ENCODE results near the gene LDHD. TPM values are rescaled to one million over a fixed set of nuclear protein-coding genes. Genes with fewer than 3 reads are reported as not detected.

The LDHD gene
- total and polyA plus RNA-seq, 9 of the 15 experiments (the other 6 are each of a cell fraction or from before 2014, with no cell fraction given), result 0.19 to 0.86 (median 0.54) TPM; not detected in 3

DNA sequence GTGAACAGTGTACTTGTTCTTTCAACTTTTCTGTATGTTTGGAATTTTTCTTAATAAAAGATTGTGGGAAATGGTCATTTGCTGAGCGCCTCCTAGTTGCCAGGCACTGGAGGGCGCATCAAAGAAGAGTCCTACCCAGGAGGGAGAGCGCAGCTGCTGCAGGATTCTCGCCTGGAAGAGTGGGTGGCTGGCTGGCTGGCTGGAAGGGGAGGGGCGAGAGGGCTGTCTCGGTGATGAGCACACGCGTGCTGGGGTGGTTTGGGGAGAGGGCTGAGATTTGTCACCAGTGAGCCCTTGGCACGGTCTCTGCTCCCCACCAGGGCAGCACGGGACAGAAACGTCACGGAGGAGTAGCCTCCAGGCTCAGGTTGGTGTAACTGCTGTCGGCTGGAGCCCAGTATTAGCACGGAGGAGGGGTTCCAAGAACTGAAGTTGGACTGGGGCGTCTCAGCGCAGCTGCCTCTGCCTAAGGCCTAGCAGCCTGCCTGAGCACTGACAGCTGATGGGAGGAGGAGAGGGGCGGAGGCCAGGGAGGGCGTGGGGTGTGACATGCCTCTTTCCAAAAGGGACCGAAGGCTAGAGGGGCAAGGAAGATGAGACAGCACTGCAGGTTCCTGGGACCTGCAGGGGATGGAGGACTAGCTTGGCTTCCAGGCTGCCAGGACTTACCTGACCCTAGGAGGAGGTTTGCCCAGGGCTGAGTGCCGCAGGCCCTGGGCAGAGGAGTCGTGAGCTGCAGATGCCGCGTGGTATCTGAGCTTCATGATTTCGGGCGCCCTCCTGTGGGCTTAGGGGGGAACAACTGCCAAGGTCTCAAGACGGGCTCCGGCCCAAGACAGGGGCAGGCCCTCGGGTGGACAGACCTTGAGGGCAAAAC is 5.7 kb downstream of the LDHD start (continued):
- TF ChIP-seq, protein P1, sequence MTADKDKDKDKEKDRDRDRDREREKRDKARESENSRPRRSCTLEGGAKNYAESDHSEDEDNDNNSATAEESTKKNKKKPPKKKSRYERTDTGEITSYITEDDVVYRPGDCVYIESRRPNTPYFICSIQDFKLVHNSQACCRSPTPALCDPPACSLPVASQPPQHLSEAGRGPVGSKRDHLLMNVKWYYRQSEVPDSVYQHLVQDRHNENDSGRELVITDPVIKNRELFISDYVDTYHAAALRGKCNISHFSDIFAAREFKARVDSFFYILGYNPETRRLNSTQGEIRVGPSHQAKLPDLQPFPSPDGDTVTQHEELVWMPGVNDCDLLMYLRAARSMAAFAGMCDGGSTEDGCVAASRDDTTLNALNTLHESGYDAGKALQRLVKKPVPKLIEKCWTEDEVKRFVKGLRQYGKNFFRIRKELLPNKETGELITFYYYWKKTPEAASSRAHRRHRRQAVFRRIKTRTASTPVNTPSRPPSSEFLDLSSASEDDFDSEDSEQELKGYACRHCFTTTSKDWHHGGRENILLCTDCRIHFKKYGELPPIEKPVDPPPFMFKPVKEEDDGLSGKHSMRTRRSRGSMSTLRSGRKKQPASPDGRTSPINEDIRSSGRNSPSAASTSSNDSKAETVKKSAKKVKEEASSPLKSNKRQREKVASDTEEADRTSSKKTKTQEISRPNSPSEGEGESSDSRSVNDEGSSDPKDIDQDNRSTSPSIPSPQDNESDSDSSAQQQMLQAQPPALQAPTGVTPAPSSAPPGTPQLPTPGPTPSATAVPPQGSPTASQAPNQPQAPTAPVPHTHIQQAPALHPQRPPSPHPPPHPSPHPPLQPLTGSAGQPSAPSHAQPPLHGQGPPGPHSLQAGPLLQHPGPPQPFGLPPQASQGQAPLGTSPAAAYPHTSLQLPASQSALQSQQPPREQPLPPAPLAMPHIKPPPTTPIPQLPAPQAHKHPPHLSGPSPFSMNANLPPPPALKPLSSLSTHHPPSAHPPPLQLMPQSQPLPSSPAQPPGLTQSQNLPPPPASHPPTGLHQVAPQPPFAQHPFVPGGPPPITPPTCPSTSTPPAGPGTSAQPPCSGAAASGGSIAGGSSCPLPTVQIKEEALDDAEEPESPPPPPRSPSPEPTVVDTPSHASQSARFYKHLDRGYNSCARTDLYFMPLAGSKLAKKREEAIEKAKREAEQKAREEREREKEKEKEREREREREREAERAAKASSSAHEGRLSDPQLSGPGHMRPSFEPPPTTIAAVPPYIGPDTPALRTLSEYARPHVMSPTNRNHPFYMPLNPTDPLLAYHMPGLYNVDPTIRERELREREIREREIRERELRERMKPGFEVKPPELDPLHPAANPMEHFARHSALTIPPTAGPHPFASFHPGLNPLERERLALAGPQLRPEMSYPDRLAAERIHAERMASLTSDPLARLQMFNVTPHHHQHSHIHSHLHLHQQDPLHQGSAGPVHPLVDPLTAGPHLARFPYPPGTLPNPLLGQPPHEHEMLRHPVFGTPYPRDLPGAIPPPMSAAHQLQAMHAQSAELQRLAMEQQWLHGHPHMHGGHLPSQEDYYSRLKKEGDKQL (CRISPR knock-in tag; IDR thresholded peaks at IDR 0.05; ENCODE audit: borderline replicate concordance), result no peak
- TF ChIP-seq GABPB1 (CRISPR knock-in tag; IDR thresholded peaks at IDR 0.05) (no peak; the same call in 1 of the 2 replicates), RB1 (IDR thresholded peaks at IDR 0.05; ENCODE audit: low read depth) (peak; percentile 34; the same call in 1 of the 2 replicates), POLR2G (IDR thresholded peaks at IDR 0.05; ENCODE audit: low read depth, low read length) (peak; percentile 40; the same call in 1 of the 2 replicates), BRCA1 (IDR thresholded peaks at IDR 0.05) (no peak), BRCA1 (CRISPR knock-in tag; IDR thresholded peaks at IDR 0.05) (no peak), DIDO1 (tag; IDR thresholded peaks at IDR 0.05; ENCODE audit: low read depth) (no peak), STAG1 (CRISPR knock-in tag; IDR thresholded peaks at IDR 0.05; ENCODE audit: borderline replicate concordance) (peak; percentile 84; the same call in 1 of the 2 replicates), XRCC5 (IDR thresholded peaks at IDR 0.05; ENCODE audit: low read depth, low read length) (peak; percentile 75; the same call in 1 of the 2 replicates), XRCC3 (IDR thresholded peaks at IDR 0.05) (no peak), RBM22 (IDR thresholded peaks at IDR 0.05; ENCODE audit: low read depth, low read length, poor library complexity, severe bottlenecking) (no peak), SOX6 (IDR thresholded peaks at IDR 0.05) (0 out of 2 replicates have a peak, but pooled peaks have one; percentile 43), HOXB6 (CRISPR knock-in tag; IDR thresholded peaks at IDR 0.05; ENCODE audit: borderline replicate concordance) (no peak), RAD21 (CRISPR knock-in tag; conservative IDR thresholded peaks at IDR 0.05 in 1 of 2, IDR thresholded peaks at IDR 0.05 in 1 of 2) (peak; percentile 95), CC2D1A (IDR thresholded peaks at IDR 0.05) (peak; percentile 93), FOXP1 (CRISPR knock-in tag; IDR thresholded peaks at IDR 0.05) (0 out of 2 replicates have a peak, but pooled peaks have one; percentile 13), MYNN (IDR thresholded peaks at IDR 0.05) (peak; percentile 50; the same call in 1 of the 2 replicates), MYNN (CRISPR knock-in tag; IDR thresholded peaks at IDR 0.05) (no peak)
- TF ChIP-seq, protein P2, sequence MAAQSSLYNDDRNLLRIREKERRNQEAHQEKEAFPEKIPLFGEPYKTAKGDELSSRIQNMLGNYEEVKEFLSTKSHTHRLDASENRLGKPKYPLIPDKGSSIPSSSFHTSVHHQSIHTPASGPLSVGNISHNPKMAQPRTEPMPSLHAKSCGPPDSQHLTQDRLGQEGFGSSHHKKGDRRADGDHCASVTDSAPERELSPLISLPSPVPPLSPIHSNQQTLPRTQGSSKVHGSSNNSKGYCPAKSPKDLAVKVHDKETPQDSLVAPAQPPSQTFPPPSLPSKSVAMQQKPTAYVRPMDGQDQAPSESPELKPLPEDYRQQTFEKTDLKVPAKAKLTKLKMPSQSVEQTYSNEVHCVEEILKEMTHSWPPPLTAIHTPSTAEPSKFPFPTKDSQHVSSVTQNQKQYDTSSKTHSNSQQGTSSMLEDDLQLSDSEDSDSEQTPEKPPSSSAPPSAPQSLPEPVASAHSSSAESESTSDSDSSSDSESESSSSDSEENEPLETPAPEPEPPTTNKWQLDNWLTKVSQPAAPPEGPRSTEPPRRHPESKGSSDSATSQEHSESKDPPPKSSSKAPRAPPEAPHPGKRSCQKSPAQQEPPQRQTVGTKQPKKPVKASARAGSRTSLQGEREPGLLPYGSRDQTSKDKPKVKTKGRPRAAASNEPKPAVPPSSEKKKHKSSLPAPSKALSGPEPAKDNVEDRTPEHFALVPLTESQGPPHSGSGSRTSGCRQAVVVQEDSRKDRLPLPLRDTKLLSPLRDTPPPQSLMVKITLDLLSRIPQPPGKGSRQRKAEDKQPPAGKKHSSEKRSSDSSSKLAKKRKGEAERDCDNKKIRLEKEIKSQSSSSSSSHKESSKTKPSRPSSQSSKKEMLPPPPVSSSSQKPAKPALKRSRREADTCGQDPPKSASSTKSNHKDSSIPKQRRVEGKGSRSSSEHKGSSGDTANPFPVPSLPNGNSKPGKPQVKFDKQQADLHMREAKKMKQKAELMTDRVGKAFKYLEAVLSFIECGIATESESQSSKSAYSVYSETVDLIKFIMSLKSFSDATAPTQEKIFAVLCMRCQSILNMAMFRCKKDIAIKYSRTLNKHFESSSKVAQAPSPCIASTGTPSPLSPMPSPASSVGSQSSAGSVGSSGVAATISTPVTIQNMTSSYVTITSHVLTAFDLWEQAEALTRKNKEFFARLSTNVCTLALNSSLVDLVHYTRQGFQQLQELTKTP (IDR thresholded peaks at IDR 0.05; ENCODE audit: low read depth in 1 of 2, partially characterized antibody in 2 of 2), result peak in 1 of 2 experiments; percentile 23
